Vagina (tissue), 2 donors: ENCODE measurements around the gene PNPLA1.

Experiments used
- CTCF ChIP-seq, 3 experiments: fragments of 450-650 bp in 2 of 3; fragments of 200-600 bp in 1 of 3; sonication (generic) in 1 of 3; IDR thresholded peaks; one replicate each; pipeline ENCODE4 v1.5.1; 2017 to 2019; ENCODE audit warnings: antibody characterized with exemption in 3 of 3, mild to moderate bottlenecking in 2 of 3, moderate library complexity in 2 of 3
- POLR2AphosphoS5 ChIP-seq, 2 donors: sonication (generic); formaldehyde crosslinking; IDR thresholded peaks; one replicate each; pipeline ENCODE4 v1.9.0; 2017; ENCODE audit warnings: antibody characterized with exemption in 2 of 2, mild to moderate bottlenecking in 2 of 2, low read depth in 1 of 2; ENCODE audit not compliant: insufficient read depth in 1 of 2

GRCh38 chr6:36252005-36252404 is 17.9 kb upstream of the PNPLA1 start:
- no peak for TF ChIP-seq CTCF (IDR thresholded peaks at IDR 0.05)
- no peak for TF ChIP-seq POLR2AphosphoS5 (IDR thresholded peaks at IDR 0.05; ENCODE audit: insufficient read depth in 1 of 2, low read depth in 1 of 2)
